ENCODE results near the gene C16orf95.
A peak's percentile ranks its signal among the peaks of the same experiment; 100 is the strongest.

DNA sequence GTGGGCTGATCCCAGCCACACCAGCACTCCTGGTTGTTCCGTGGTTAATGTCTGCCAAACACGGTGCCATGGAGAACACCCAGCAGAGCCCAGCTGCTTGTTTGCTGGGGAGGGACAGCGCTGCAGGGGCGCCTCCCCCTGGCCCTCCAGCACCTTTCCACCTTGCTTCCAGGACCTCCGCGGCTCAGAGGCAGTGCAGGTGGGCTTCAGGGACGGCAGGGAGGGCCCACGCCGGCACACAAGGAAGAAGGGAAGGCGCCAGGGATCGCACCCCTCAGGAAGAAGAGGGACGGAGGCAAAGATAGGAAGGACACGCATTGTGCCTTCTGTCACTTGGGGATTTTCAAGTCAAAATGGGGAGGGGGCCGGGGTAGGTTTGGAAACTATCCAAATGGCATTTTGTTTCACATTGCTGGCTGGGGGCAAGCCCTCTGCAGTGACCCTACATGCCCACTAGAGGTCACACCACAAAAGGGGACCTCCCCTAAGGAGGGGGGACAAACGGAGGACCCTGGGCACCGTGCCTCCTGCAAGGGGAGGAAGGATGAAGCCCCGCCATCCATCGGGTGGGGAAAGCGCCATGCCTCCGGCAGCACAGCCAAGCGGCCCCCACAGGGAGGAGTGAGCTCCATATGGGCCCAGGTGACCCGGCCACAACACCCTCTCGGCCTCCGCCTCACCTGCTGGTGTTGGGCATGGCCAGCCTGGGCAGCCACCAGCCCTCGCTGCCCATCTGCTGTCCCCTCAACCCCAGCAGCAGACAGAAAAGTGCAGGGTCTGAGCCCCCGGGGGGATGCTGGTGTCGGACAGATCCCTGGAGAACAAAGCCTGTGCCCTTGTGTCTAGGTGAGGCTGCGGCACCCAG, 7.5 kb upstream of the C16orf95 start:
- TF ChIP-seq, protein P1, sequence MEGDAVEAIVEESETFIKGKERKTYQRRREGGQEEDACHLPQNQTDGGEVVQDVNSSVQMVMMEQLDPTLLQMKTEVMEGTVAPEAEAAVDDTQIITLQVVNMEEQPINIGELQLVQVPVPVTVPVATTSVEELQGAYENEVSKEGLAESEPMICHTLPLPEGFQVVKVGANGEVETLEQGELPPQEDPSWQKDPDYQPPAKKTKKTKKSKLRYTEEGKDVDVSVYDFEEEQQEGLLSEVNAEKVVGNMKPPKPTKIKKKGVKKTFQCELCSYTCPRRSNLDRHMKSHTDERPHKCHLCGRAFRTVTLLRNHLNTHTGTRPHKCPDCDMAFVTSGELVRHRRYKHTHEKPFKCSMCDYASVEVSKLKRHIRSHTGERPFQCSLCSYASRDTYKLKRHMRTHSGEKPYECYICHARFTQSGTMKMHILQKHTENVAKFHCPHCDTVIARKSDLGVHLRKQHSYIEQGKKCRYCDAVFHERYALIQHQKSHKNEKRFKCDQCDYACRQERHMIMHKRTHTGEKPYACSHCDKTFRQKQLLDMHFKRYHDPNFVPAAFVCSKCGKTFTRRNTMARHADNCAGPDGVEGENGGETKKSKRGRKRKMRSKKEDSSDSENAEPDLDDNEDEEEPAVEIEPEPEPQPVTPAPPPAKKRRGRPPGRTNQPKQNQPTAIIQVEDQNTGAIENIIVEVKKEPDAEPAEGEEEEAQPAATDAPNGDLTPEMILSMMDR (IDR thresholded peaks at IDR 0.05): peak; percentile 54 to 80 (median 61)
- TF ChIP-seq POLR2A (IDR thresholded peaks at IDR 0.05): no peak
